ENCODE data around the gene ARFIP2.

The ARFIP2 gene

DNA sequence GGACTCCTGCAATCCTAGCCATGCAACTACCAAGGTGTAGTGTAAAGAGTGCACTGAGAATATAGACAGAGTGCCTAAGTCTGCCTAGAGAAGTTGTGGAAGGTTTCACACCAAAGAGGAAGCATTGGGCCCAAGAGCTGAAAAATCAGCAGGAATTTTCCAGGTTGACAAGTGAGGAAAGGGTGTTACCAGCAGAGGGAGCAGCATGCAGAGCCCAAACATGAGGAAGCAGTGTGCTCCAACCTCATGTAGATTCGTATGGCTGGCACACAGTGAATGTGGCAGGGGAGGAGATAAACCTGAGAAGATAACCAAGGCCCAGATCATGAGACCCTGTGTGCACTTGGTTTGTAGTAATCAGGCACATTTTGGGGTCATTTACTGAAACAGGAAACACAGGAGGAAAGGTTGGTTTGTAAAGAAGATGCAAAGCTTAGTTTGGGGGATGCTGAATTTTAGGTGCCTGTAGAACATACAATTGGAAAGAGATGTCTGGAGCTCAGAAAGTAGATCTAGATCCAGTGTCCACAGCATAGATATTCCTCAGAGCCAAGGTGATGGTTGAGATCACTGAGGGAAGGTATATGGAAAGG is 42.1 kb downstream of the ARFIP2 start:
- H3K27me3 ChIP-seq (replicated peaks; ENCODE audit: control insufficient read depth, insufficient read depth, low read length) = no peaks in the 10 kb centered on the region
- no peak for DNase-seq (ENCODE audit: extremely low read depth, insufficient read length)
- H3K36me3 ChIP-seq (ENCODE audit: control insufficient read depth, insufficient read depth, low read length) = no peaks in the 10 kb centered on the region
- TF ChIP-seq, protein P1, sequence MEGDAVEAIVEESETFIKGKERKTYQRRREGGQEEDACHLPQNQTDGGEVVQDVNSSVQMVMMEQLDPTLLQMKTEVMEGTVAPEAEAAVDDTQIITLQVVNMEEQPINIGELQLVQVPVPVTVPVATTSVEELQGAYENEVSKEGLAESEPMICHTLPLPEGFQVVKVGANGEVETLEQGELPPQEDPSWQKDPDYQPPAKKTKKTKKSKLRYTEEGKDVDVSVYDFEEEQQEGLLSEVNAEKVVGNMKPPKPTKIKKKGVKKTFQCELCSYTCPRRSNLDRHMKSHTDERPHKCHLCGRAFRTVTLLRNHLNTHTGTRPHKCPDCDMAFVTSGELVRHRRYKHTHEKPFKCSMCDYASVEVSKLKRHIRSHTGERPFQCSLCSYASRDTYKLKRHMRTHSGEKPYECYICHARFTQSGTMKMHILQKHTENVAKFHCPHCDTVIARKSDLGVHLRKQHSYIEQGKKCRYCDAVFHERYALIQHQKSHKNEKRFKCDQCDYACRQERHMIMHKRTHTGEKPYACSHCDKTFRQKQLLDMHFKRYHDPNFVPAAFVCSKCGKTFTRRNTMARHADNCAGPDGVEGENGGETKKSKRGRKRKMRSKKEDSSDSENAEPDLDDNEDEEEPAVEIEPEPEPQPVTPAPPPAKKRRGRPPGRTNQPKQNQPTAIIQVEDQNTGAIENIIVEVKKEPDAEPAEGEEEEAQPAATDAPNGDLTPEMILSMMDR (IDR thresholded peaks at IDR 0.05; ENCODE audit: insufficient read depth, low read length, poor library complexity, severe bottlenecking) = peak; percentile 71
- H3K4me3 ChIP-seq (replicated peaks; ENCODE audit: low read depth, low read length) = no peak overlapping the region

DNA sequence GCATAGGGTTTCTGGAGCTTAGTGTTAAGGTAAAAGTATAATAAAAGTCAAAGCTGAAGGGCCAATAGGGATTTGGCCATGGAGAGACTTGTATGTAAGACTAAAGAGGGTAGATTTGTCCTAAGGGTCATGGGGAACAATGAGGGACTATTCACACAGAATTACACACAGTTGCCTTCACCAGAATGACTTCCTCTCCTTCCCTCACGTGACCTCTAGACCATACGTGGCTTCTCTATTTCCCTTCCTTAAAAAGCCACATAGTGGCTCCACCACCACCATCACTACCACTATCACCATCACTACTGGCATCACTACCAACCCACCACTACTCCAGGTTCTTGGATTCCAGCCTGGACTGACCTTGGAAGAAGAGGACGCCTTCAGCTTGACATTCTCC is 43.1 kb downstream of the ARFIP2 start:
- H3K4me3 ChIP-seq (replicated peaks; ENCODE audit: low read depth, low read length) = no peak overlapping the region
- no peaks in the 10 kb centered on the region for H3K36me3 ChIP-seq (ENCODE audit: control insufficient read depth, insufficient read depth, low read length)
- H3K27me3 ChIP-seq (replicated peaks; ENCODE audit: control insufficient read depth, insufficient read depth, low read length) = no peaks in the 10 kb centered on the region
- TF ChIP-seq, protein P1 (IDR thresholded peaks at IDR 0.05; ENCODE audit: insufficient read depth, low read length, poor library complexity, severe bottlenecking) = no peak
- DNase-seq (ENCODE audit: extremely low read depth, insufficient read length) = no peak

DNA sequence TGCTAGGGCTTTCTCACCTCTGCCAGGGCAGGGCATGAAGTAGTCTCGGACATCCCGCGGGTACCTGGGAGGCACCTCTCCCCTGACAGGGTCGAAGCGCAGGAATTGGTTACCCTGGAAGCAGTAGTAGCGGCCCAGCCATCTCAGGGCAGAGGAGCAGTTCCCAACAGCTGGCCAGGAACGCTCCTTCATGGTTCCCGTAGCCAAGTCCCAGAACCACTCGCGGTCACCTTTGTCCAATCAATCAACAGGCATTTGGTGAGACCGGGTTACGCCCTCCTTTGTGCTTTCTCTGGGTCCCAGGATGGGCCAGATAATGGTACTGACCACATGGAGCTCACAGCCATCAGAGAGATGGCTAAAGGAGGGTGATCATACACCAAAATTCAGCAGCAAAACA is 43.7 kb downstream of the ARFIP2 start:
- Histone ChIP-seq H3K27me3 (replicated peaks; ENCODE audit: control insufficient read depth, insufficient read depth, low read length) (no peaks in the 10 kb centered on the region), H3K4me3 (replicated peaks; ENCODE audit: low read depth, low read length) (no peak overlapping the region), H3K36me3 (ENCODE audit: control insufficient read depth, insufficient read depth, low read length) (no peaks in the 10 kb centered on the region)
- no peak for DNase-seq (ENCODE audit: extremely low read depth, insufficient read length)
- TF ChIP-seq, protein P1 (IDR thresholded peaks at IDR 0.05; ENCODE audit: insufficient read depth, low read length, poor library complexity, severe bottlenecking) = no peak

DNA sequence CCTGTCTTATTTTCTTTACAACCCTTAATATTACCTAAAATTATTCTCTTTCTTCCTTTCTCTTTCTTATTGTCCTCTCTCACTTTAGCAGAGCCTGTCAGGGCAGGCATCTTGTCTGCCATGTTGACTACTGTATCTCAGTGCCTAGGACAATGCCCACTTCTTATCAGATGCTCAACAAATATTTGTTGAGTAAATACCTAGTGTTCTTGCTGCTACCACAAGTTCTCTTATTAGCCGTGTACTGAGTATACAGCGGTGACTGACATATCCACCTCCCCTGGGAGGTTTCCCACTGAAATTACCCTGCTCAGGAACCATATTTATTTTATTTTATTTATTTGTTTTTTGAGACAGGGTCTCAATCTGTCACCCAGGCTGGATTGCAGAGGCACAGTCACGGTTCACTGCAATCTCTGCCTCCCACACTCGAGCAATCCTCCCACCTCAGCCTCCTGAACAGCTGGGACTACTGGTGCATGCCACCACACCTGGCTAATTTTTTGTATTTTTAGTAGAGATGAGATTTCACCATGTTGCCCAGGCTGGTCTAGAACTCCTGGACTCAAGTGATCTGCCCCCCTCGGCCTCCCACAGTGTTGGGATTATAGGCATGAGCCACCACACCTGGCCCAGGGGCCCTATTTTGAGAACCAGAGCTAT is 47.0 kb downstream of the ARFIP2 start:
- DNase-seq (ENCODE audit: extremely low read depth, insufficient read length) = no peak
- H3K36me3 ChIP-seq (ENCODE audit: control insufficient read depth, insufficient read depth, low read length) = no peaks in the 10 kb centered on the region
- TF ChIP-seq, protein P1 (IDR thresholded peaks at IDR 0.05; ENCODE audit: insufficient read depth, low read length, poor library complexity, severe bottlenecking) = no peak
- no peak overlapping the region for H3K4me3 ChIP-seq (replicated peaks; ENCODE audit: low read depth, low read length)
- H3K27me3 ChIP-seq (replicated peaks; ENCODE audit: control insufficient read depth, insufficient read depth, low read length) = no peaks in the 10 kb centered on the region

DNA sequence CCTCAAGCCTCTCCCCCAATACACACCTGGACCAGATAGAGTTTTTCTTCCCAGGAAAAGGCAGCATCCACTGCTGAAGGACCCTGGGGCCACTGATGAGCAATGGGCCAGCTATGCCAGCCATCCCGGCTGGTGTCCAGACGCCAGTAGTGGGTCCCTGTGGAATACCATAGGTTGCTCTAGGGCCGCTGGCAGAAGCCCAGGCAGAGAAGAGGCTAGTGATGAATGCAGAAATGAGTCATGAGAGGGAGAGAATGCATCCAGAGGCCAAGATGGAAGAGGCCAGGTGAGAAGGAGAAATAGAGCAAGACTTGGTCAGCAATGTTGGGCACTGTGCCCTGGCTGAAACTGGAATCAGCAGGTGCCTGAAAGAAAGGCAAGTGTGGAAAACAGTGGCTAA is 49.3 kb downstream of the ARFIP2 start:
- H3K27me3 ChIP-seq (replicated peaks; ENCODE audit: control insufficient read depth, insufficient read depth, low read length) = no peaks in the 10 kb centered on the region
- no peak overlapping the region for H3K4me3 ChIP-seq (replicated peaks; ENCODE audit: low read depth, low read length)
- TF ChIP-seq, protein P1 (IDR thresholded peaks at IDR 0.05; ENCODE audit: insufficient read depth, low read length, poor library complexity, severe bottlenecking) = no peak
- DNase-seq (ENCODE audit: extremely low read depth, insufficient read length) = no peak
- H3K36me3 ChIP-seq (ENCODE audit: control insufficient read depth, insufficient read depth, low read length) = no peaks in the 10 kb centered on the region
